GM21825 (cell line): ENCODE measurements around the gene PCBP3.
"Not testable (repeated sequence)": the region's sequence is repeated elsewhere in the genome, so short reads cannot be mapped to it uniquely, and the experiment has no call there.

ENCODE experiments used
- ATAC-seq: cut with Tn5 transposase; IDR thresholded peaks from one replicate; pipeline ENCODE4 v1.9.1; 2021; ENCODE audit warnings: mild to moderate bottlenecking, moderate library complexity; ENCODE audit not compliant: unreplicated experiment

Gene PCBP3

GRCh38 chr21:45952527-45952926 is 309.0 kb downstream of the PCBP3 start:
- not testable (repeated sequence) for ATAC-seq

GRCh38 chr21:45952974-45953373 is 309.4 kb downstream of the PCBP3 start:
- ATAC-seq, result no peak

GRCh38 chr21:45954261-45954660 is 310.7 kb downstream of the PCBP3 start:
- no peak for ATAC-seq

GRCh38 chr21:45954921-45955320 is 311.4 kb downstream of the PCBP3 start:
- ATAC-seq, result no peak

GRCh38 chr21:45957551-45957950 is 314.0 kb downstream of the PCBP3 start:
- no peak for ATAC-seq

- ATAC-seq, result no peak
Measured at GRCh38 chr21:45957981-45958600, 314.6 kb downstream of the PCBP3 start.

GRCh38 chr21:45959182-45959581 is 315.7 kb downstream of the PCBP3 start:
- no peak for ATAC-seq

GRCh38 chr21:45959779-45960390 is 316.4 kb downstream of the PCBP3 start:
- no peak for ATAC-seq

GRCh38 chr21:45961408-45961807 is 317.9 kb downstream of the PCBP3 start:
- ATAC-seq, result not testable (repeated sequence)

- no peak for ATAC-seq
Measured at GRCh38 chr21:45962531-45963231, 319.2 kb downstream of the PCBP3 start.

GRCh38 chr21:45963232-45963570 is 319.7 kb downstream of the PCBP3 start:
- no peak for ATAC-seq

- ATAC-seq, result no peak
Measured at GRCh38 chr21:45964649-45965048, 321.1 kb downstream of the PCBP3 start.

- no peak for ATAC-seq
Measured at GRCh38 chr21:45965084-45965809, 321.7 kb downstream of the PCBP3 start.

- no peak for ATAC-seq
Measured at GRCh38 chr21:45966791-45967394, 323.4 kb downstream of the PCBP3 start.

- ATAC-seq, result no peak
Measured at GRCh38 chr21:45969921-45970673, 326.6 kb downstream of the PCBP3 start.

- ATAC-seq, result no peak
Measured at GRCh38 chr21:45970674-45971615, 327.4 kb downstream of the PCBP3 start.

- ATAC-seq, result no peak
Measured at GRCh38 chr21:45971616-45972352, 328.3 kb downstream of the PCBP3 start.

- ATAC-seq, result no peak
Measured at GRCh38 chr21:45972353-45972715, 328.8 kb downstream of the PCBP3 start.
